HepG2 (cell line): ENCODE results near the gene THRB. TPM values are rescaled to one million over a fixed set of nuclear protein-coding genes. Genes with fewer than 3 reads are reported as not detected.

Source experiments
- ATAC-seq: fragments of 200-7000 bp; cut with Tn5 transposase; 3 replicates; pipeline ENCODE4 v1.9.1; 2020; ENCODE audit warnings: mild to moderate bottlenecking, moderate library complexity
- BruUV-seq: library from RNA; stranded (reverse); fragments of 400-500 nt; replicated peaks from 2 replicates; lab custom pipeline; 2021; lab: Mats Ljungman, UMichigan
- CTCF ChIA-PET: fragments of 300-600 bp; formaldehyde crosslinking; extraction: SDS; loops from one replicate; lab custom pipeline; 2021; ENCODE audit warnings: low total read pairs, inconsistent platforms, low intra/inter-chr PET ratio; lab: Yijun Ruan, JAX
- POLR2A ChIA-PET: fragments of 350-600 bp; sonication (Branson Sonifier 250); formaldehyde crosslinking; loops from one replicate; lab custom pipeline; 2020; ENCODE audit warnings: antibody characterized with exemption, inconsistent platforms; lab: Yijun Ruan, JAX
- DNase-seq: peaks from one replicate; pipeline ENCODE4 v3.0.0-alpha.2; 2015; ENCODE audit warnings: low spot score
- FAIRE-seq: peaks from 3 replicates; lab custom pipeline; 2011; peaks lifted over from hg19 to GRCh38; lab: Jason Lieb, UNC
- H2AFZ ChIP-seq: one replicate; pipeline ENCODE4 v1.6.1; 2011; ENCODE audit warnings: low read length, inconsistent platforms
- H3K27ac ChIP-seq: fragments of 300-600 bp; 3 replicates; pipeline ENCODE4 v1.8.0; 2011; ENCODE audit warnings: mixed run types, mild to moderate bottlenecking, mixed read lengths, low read length, inconsistent platforms; ENCODE audit not compliant: insufficient read depth; ENCODE audit errors: extremely low read length
- H3K27me3 ChIP-seq, 2 experiments: fragments of 200-600 bp in 1 of 2; 2 replicates in 1 of 2; 3 replicates in 1 of 2; pipeline versions ENCODE4 v1.6.0 to v1.8.0; 2011; ENCODE audit warnings: low read length in 2 of 2, mild to moderate bottlenecking in 2 of 2, moderate library complexity in 2 of 2, inconsistent platforms in 1 of 2; ENCODE audit not compliant: insufficient read depth in 2 of 2, control insufficient read depth in 1 of 2
- H3K36me3 ChIP-seq, 2 experiments: fragments of 200-600 bp in 1 of 2; replicated peaks in 1 of 2; 2 replicates in 1 of 2; 3 replicates in 1 of 2; pipeline versions ENCODE4 v1.5.1 to v1.8.0; 2011; ENCODE audit warnings: low read length in 2 of 2, inconsistent platforms in 1 of 2; ENCODE audit not compliant: insufficient read depth in 2 of 2, control insufficient read depth in 1 of 2
- H3K4me1 ChIP-seq: 2 replicates; pipeline ENCODE4 v1.5.1; 2012; ENCODE audit warnings: low read length, inconsistent platforms; ENCODE audit not compliant: insufficient read depth
- H3K4me2 ChIP-seq: 2 replicates; pipeline ENCODE4 v1.6.0; 2011; ENCODE audit warnings: low read depth, low read length, inconsistent platforms
- H3K4me3 ChIP-seq, 3 experiments: fragments of 200-600 bp in 1 of 3; sonication (generic), shearing (Covaris generic) in 1 of 3; replicated peaks in 1 of 3; 2 replicates each; pipeline ENCODE4 v1.5.1; 2011 to 2016; ENCODE audit warnings: low read length in 3 of 3, inconsistent platforms in 2 of 3, low read depth in 2 of 3, mild to moderate bottlenecking in 2 of 3, control low read depth in 1 of 3, mixed read lengths in 1 of 3; ENCODE audit not compliant: insufficient read depth in 1 of 3
- H3K79me2 ChIP-seq: one replicate; pipeline ENCODE4 v1.6.1; 2011; ENCODE audit warnings: low read length, inconsistent platforms; ENCODE audit not compliant: insufficient read depth
- H3K9ac ChIP-seq: 2 replicates; pipeline ENCODE4 v1.6.0; 2011; ENCODE audit warnings: mild to moderate bottlenecking, low read depth, low read length, inconsistent platforms; ENCODE audit not compliant: insufficient read depth
- H3K9me3 ChIP-seq: 2 replicates; pipeline ENCODE4 v1.5.1; 2012; ENCODE audit warnings: mild to moderate bottlenecking, low read length
- H4K20me1 ChIP-seq: 2 replicates; pipeline ENCODE4 v1.6.0; 2011; ENCODE audit warnings: inconsistent platforms, mild to moderate bottlenecking, low read length, moderate library complexity; ENCODE audit not compliant: insufficient read depth
- AFF4 ChIP-seq: sonication (generic); formaldehyde crosslinking; IDR thresholded peaks from 2 replicates; pipeline ENCODE4 v1.4.0; 2020; ENCODE audit warnings: missing genetic modification reagents
- CBX5 ChIP-seq: sonication (generic); formaldehyde crosslinking; IDR thresholded peaks from 2 replicates; pipeline ENCODE4 v1.4.0; 2020; ENCODE audit warnings: missing genetic modification reagents, borderline replicate concordance
- DBP ChIP-seq: sonication (generic); formaldehyde crosslinking; IDR thresholded peaks from 2 replicates; pipeline ENCODE4 v1.4.0; 2020; ENCODE audit warnings: missing genetic modification reagents; ENCODE audit errors: not compliant biosample characterization
- DNMT3B ChIP-seq: conservative IDR thresholded peaks from 2 replicates; pipeline ENCODE4 v1.6.1; 2016; ENCODE audit warnings: missing biosample characterization, control low read depth
- FOXA1 ChIP-seq, 2 experiments: fragments of 450-650 bp in 1 of 2; sonication (generic) in 1 of 2; formaldehyde crosslinking in 1 of 2; IDR thresholded peaks; 2 replicates each; pipeline versions ENCODE4 v1.4.0 to v1.6.1; 2016 to 2020; ENCODE audit warnings: missing genetic modification reagents in 1 of 2
- GMEB1 ChIP-seq: sonication (generic); formaldehyde crosslinking; IDR thresholded peaks from 2 replicates; pipeline ENCODE4 v1.5.1; 2020; ENCODE audit warnings: missing genetic modification reagents, mild to moderate bottlenecking, borderline replicate concordance
- KLF15 ChIP-seq: sonication (generic); formaldehyde crosslinking; IDR thresholded peaks from 2 replicates; pipeline ENCODE4 v1.8.1; 2023; ENCODE audit warnings: borderline replicate concordance, mild to moderate bottlenecking, inconsistent platforms, missing genetic modification reagents, mixed read lengths
- NFE2L2 ChIP-seq: fragments of 150-350 bp; IDR thresholded peaks from 2 replicates; pipeline ENCODE4 v1.6.1; 2014; ENCODE audit warnings: low read length
- NR2F2 ChIP-seq: IDR thresholded peaks from 2 replicates; pipeline ENCODE4 v1.6.1; 2012; ENCODE audit warnings: low read depth, inconsistent platforms, borderline replicate concordance
- ZFY ChIP-seq: sonication (generic); formaldehyde crosslinking; IDR thresholded peaks from 2 replicates; pipeline ENCODE4 v1.4.0; 2020; ENCODE audit warnings: missing genetic modification reagents
- ZNF441 ChIP-seq: sonication (generic); formaldehyde crosslinking; IDR thresholded peaks from 2 replicates; pipeline ENCODE4 v1.7.0; 2021; ENCODE audit warnings: missing genetic modification reagents, borderline replicate concordance
- ZNF703 ChIP-seq: sonication (generic); formaldehyde crosslinking; IDR thresholded peaks from 2 replicates; pipeline ENCODE4 v1.5.1; 2020; ENCODE audit warnings: missing genetic modification reagents, mild to moderate bottlenecking, moderate library complexity, borderline replicate concordance
- ZNF761 ChIP-seq: sonication (generic); formaldehyde crosslinking; conservative IDR thresholded peaks from 2 replicates; pipeline ENCODE4 v1.4.0; 2020; ENCODE audit warnings: mild to moderate bottlenecking, missing genetic modification reagents
- WGBS: methylation state at CpG from one replicate; pipeline ENCODE4 v1.1.6; 2017; ENCODE audit warnings: low lambda C conversion rate; 5-methylcytosine and 5-hydroxymethylcytosine counted together
- in situ Hi-C: cut with HindIII; loops from 2 replicates; pipeline ENCODE4 v1.10.0; 2017; ENCODE audit warnings: low pct_unique_long_range_greater_than_20kb; ENCODE audit not compliant: extremely low pct_ligation_motif_present
- intact Hi-C: fragments of 100-400 bp; cut with micrococcal nuclease; formaldehyde crosslinking; loops from one replicate; pipeline ENCODE4 v1.10.0; 2022; ENCODE audit not compliant: unreplicated experiment
- polyA plus RNA-seq, 8 experiments: library from polyadenylated mRNA; depleted of rRNA in 3 of 8; stranded (reverse) in 7 of 8; unstranded in 1 of 8; fragments of >200 nt; fragmentation: Illumina TruSeq in 4 of 8; extraction: Trizol in 4 of 8; gene quantifications; 2 replicates each; pipeline versions ENCODE4 v1.2.1 to v1.2.3, GENCODE V29; 2011 to 2016; ENCODE audit warnings: low read depth in 4 of 8, missing spikeins in 1 of 8, mixed read lengths in 1 of 8; ENCODE audit not compliant: insufficient read depth in 1 of 8
- total RNA-seq, 5 experiments: library from RNA; depleted of rRNA; stranded (reverse); fragments of >200 nt; fragmentation: Illumina TruSeq; extraction: Trizol; gene quantifications; 2 replicates each; pipeline ENCODE4 v1.2.3, GENCODE V29; 2016; ENCODE audit warnings: low read depth in 1 of 5
- TF ChIP-seq, protein P1 (sequence below): IDR thresholded peaks from 2 replicates; pipeline ENCODE4 v1.6.1; 2012; ENCODE audit warnings: low read length, improper control_type of control experiment

Gene THRB
- total and polyA plus RNA-seq, 2 of the 13 experiments (the other 11 are each of a cell fraction or from before 2014, with no cell fraction given) = 4.7 to 22.7 TPM

DNA sequence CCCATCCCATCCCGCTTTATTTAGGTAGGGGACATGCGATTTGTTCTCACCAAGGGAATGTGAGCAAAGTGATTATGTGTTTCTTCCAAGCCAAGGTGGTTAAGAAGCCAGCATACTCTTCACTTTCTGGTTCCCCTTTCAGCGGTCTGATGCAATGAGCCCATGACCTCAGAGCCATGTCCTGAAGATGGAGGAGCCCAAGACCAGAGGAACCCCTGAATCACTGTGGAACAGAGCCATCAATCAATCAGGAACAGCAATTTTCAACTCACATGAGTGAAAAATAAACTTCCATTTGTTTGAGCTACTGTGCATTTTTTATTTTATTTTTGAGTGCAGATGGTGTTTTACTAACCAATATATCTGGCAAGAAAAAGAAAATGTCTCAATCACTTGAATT, 10.8 kb downstream of the THRB start:
- Histone ChIP-seq H3K4me2 (no peak overlapping the region), H3K27me3 (no peaks in the 10 kb centered on the region), H3K36me3 (no peaks in the 10 kb centered on the region; a peak in 1 of 5 replicates), H3K9me3 (no peaks in the 10 kb centered on the region), H3K27ac (no peak overlapping the region), H2AFZ (no peak overlapping the region), H3K9ac (no peak overlapping the region), H3K4me3 (no peak overlapping the region), H3K4me1 (peaks cover 32% of the 10 kb centered on the region), H3K79me2 (peaks cover 69% of the 10 kb centered on the region), H4K20me1 (no peaks in the 10 kb centered on the region; the same call in 1 of the 2 replicates)
- intact Hi-C loops (no loop called here), in situ Hi-C loops (no loop called here)
- CTCF ChIA-PET = no interaction called here
- 89% methylated on average over 3 of the region's 3 CpGs for WGBS
- FAIRE-seq (no peak), DNase-seq (no peak), ATAC-seq (no peak)
- POLR2A ChIA-PET = no interaction called here
- no TSS peak for BruUV-seq
- no peak for TF ChIP-seq ZNF441 (CRISPR knock-in tag)
- no peak for TF ChIP-seq KLF15 (CRISPR knock-in tag)
- TF ChIP-seq GMEB1 = no peak
- TF ChIP-seq ZNF703 (CRISPR knock-in tag) = no peak
- no peak for TF ChIP-seq ZNF761
- no peak for TF ChIP-seq NR2F2
- TF ChIP-seq FOXA1 (IDR thresholded peaks at IDR 0.05) = no peak
- no peak for TF ChIP-seq FOXA1 (CRISPR knock-in tag; IDR thresholded peaks at IDR 0.05)
- no peak for TF ChIP-seq DNMT3B (CRISPR knock-in tag)
- no peak for TF ChIP-seq CBX5
- TF ChIP-seq DBP = no peak
- TF ChIP-seq, protein P1, sequence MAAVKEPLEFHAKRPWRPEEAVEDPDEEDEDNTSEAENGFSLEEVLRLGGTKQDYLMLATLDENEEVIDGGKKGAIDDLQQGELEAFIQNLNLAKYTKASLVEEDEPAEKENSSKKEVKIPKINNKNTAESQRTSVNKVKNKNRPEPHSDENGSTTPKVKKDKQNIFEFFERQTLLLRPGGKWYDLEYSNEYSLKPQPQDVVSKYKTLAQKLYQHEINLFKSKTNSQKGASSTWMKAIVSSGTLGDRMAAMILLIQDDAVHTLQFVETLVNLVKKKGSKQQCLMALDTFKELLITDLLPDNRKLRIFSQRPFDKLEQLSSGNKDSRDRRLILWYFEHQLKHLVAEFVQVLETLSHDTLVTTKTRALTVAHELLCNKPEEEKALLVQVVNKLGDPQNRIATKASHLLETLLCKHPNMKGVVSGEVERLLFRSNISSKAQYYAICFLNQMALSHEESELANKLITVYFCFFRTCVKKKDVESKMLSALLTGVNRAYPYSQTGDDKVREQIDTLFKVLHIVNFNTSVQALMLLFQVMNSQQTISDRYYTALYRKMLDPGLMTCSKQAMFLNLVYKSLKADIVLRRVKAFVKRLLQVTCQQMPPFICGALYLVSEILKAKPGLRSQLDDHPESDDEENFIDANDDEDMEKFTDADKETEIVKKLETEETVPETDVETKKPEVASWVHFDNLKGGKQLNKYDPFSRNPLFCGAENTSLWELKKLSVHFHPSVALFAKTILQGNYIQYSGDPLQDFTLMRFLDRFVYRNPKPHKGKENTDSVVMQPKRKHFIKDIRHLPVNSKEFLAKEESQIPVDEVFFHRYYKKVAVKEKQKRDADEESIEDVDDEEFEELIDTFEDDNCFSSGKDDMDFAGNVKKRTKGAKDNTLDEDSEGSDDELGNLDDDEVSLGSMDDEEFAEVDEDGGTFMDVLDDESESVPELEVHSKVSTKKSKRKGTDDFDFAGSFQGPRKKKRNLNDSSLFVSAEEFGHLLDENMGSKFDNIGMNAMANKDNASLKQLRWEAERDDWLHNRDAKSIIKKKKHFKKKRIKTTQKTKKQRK = no peak
- no peak for TF ChIP-seq AFF4 (CRISPR knock-in tag)
- no peak for TF ChIP-seq ZFY (CRISPR knock-in tag)
- no peak for TF ChIP-seq NFE2L2
